CD14-positive monocyte (primary cell): Measurements from ENCODE around the gene SIGLEC14. TPM values are rescaled to one million over a fixed set of nuclear protein-coding genes. Genes with fewer than 3 reads are reported as not detected.

Source experiments
- DNase-seq, 3 donors: peaks; one replicate each; pipeline ENCODE4 v3.0.0-alpha.2; 2011 to 2022
- H2AFZ ChIP-seq: 2 replicates; pipeline ENCODE4 v1.6.0; 2012; ENCODE audit warnings: mild to moderate bottlenecking, low read depth, low read length, inconsistent platforms; ENCODE audit not compliant: insufficient read depth, poor library complexity, severe bottlenecking
- H3K27ac ChIP-seq, 2 donors: 1 replicate in 1 of 2; 2 replicates in 1 of 2; pipeline ENCODE4 v1.5.1; 2012 to 2013; ENCODE audit warnings: low read length in 2 of 2, control low read depth in 1 of 2, inconsistent platforms in 1 of 2, low read depth in 1 of 2, mild to moderate bottlenecking in 1 of 2
- H3K27me3 ChIP-seq, 2 donors: one replicate each; pipeline versions ENCODE4 v1.6.0 to v1.6.1; 2011 to 2013; ENCODE audit warnings: low read length in 2 of 2; ENCODE audit not compliant: control insufficient read depth in 2 of 2, insufficient read depth in 2 of 2
- H3K36me3 ChIP-seq, 2 donors: replicated peaks in 1 of 2; 1 replicate in 1 of 2; 2 replicates in 1 of 2; pipeline versions ENCODE4 v1.5.1 to v1.6.1; 2012 to 2013; ENCODE audit warnings: low read length in 2 of 2, control low read depth in 1 of 2, inconsistent platforms in 1 of 2, mild to moderate bottlenecking in 1 of 2; ENCODE audit not compliant: insufficient read depth in 2 of 2, control insufficient read depth in 1 of 2
- H3K4me1 ChIP-seq, 2 donors: 1 replicate in 1 of 2; 2 replicates in 1 of 2; pipeline versions ENCODE4 v1.5.1 to v1.6.1; 2012 to 2013; ENCODE audit warnings: low read length in 2 of 2, control low read depth in 1 of 2, inconsistent platforms in 1 of 2, mild to moderate bottlenecking in 1 of 2, moderate library complexity in 1 of 2; ENCODE audit not compliant: insufficient read depth in 2 of 2, control insufficient read depth in 1 of 2
- H3K4me2 ChIP-seq: replicated peaks from 2 replicates; pipeline ENCODE3; 2012; ENCODE audit warnings: low read length, moderate library complexity, mild to moderate bottlenecking; ENCODE audit not compliant: poor library complexity, severe bottlenecking; ENCODE audit errors: extremely low read depth
- H3K4me3 ChIP-seq, 3 experiments: fragments of 200-600 bp in 1 of 3; sonication (generic) in 1 of 3; replicated peaks in 1 of 3; 1 replicate in 2 of 3; 2 replicates in 1 of 3; pipeline ENCODE4 v1.5.1; 2011 to 2013; ENCODE audit warnings: low read length in 3 of 3, mild to moderate bottlenecking in 3 of 3, control low read depth in 2 of 3, low read depth in 2 of 3, inconsistent platforms in 1 of 3, moderate library complexity in 1 of 3
- H3K79me2 ChIP-seq: 2 replicates; pipeline ENCODE4 v1.6.0; 2012; ENCODE audit warnings: mild to moderate bottlenecking, control low read depth, inconsistent platforms, low read length, moderate library complexity; ENCODE audit not compliant: insufficient read depth
- H3K9ac ChIP-seq: 2 replicates; pipeline ENCODE4 v1.6.0; 2017; ENCODE audit warnings: low read length, mild to moderate bottlenecking; ENCODE audit not compliant: insufficient read depth, poor library complexity, severe bottlenecking
- H3K9me3 ChIP-seq, 2 donors: replicated peaks in 1 of 2; 1 replicate in 1 of 2; 2 replicates in 1 of 2; pipeline versions ENCODE4 v1.5.1 to v1.6.1; 2012 to 2013; ENCODE audit warnings: low read length in 2 of 2, control low read depth in 1 of 2; ENCODE audit not compliant: control insufficient read depth in 1 of 2, insufficient read depth in 1 of 2
- H4K20me1 ChIP-seq: 2 replicates; pipeline ENCODE4 v1.6.0; 2012; ENCODE audit warnings: mild to moderate bottlenecking, low read length, control low read depth, moderate library complexity; ENCODE audit not compliant: insufficient read depth
- H3K27ac Mint-ChIP-seq, 7 donors: one replicate each; pipeline ENCODE4 v1.8.0; 2020; ENCODE audit warnings: mild to moderate bottlenecking in 7 of 7, mixed read lengths in 7 of 7, moderate library complexity in 6 of 7, inconsistent platforms in 2 of 7
- H3K27me3 Mint-ChIP-seq, 3 donors: one replicate each; pipeline ENCODE4 v1.8.0; 2021 to 2022; ENCODE audit warnings: low read depth in 3 of 3, mild to moderate bottlenecking in 3 of 3, mixed read lengths in 3 of 3, moderate library complexity in 3 of 3, inconsistent platforms in 1 of 3
- H3K36me3 Mint-ChIP-seq, 2 donors: one replicate each; pipeline ENCODE4 v1.8.0; 2020; ENCODE audit warnings: mixed read lengths in 2 of 2, inconsistent platforms in 1 of 2, mild to moderate bottlenecking in 1 of 2
- H3K4me1 Mint-ChIP-seq: one replicate; pipeline ENCODE4 v1.8.0; 2020; ENCODE audit warnings: mild to moderate bottlenecking, mixed read lengths
- H3K4me3 Mint-ChIP-seq, 2 donors: one replicate each; pipeline ENCODE4 v1.8.0; 2020; ENCODE audit warnings: mild to moderate bottlenecking in 2 of 2, mixed read lengths in 2 of 2, moderate library complexity in 1 of 2
- H3K9me3 Mint-ChIP-seq, 7 donors: one replicate each; pipeline ENCODE4 v1.8.0; 2020 to 2022; ENCODE audit warnings: mixed read lengths in 7 of 7, mild to moderate bottlenecking in 6 of 7, moderate library complexity in 6 of 7, inconsistent platforms in 2 of 7
- CTCF ChIP-seq: fragments of 200-600 bp; IDR thresholded peaks from one replicate; pipeline ENCODE4 v1.8.0; 2022; ENCODE audit warnings: antibody characterized with exemption, mild to moderate bottlenecking
- WGBS: methylation state at CpG from one replicate; pipeline ENCODE4 v1.1.5; 2013; ENCODE audit warnings: missing lambda C conversion rate; ENCODE audit not compliant: insufficient coverage; 5-methylcytosine and 5-hydroxymethylcytosine counted together
- intact Hi-C, 2 donors: fragments of 100-400 bp; cut with micrococcal nuclease; formaldehyde crosslinking; loops; one replicate each; pipeline versions ENCODE4 v1.15.0 to v1.15.1; 2023
- polyA plus RNA-seq, 3 donors: library from polyadenylated mRNA; depleted of rRNA in 1 of 3; unstranded in 2 of 3; stranded (reverse) in 1 of 3; fragments of 300-500 nt in 2 of 3; fragments of >200 nt in 1 of 3; fragmentation: Illumina TruSeq in 2 of 3; gene quantifications; 1 replicate in 2 of 3; 2 replicates in 1 of 3; pipeline ENCODE4 v1.2.3, GENCODE V29; 2012 to 2021

The SIGLEC14 gene
- polyA plus RNA-seq, 3 donors, result 63.5 to 129 (median 95.0) TPM

- 100% methylated on average over 2 of the region's 2 CpGs for WGBS
- H3K27me3 Mint-ChIP-seq, result peaks cover 44 to 72% (median 65%) of the 10 kb centered on the region in 3 donors
- peaks cover 7 to 63% of the 10 kb centered on the region in 2 donors for H3K27me3 ChIP-seq
- H3K4me1 ChIP-seq, result peaks cover 18 to 24% of the 10 kb centered on the region in 2 donors
- intact Hi-C loops, result loop anchor here in 1 of 2 donors (5.0 kb wide), 1 partner anchor 33 kb away; no protein-coding TSS in a partner anchor
- peaks cover 0 to 6% of the 10 kb centered on the region in 2 donors for H3K9me3 ChIP-seq
- H2AFZ ChIP-seq, result no peak overlapping the region
- peaks cover 0 to 12% (median 4%) of the 10 kb centered on the region in 7 donors for H3K9me3 Mint-ChIP-seq
- peaks cover 16% of the 10 kb centered on the region for H3K4me1 Mint-ChIP-seq
- DNase-seq, result no peak
- no peaks in the 10 kb centered on the region for H4K20me1 ChIP-seq
- H3K79me2 ChIP-seq, result no peaks in the 10 kb centered on the region
- no peak overlapping the region for H3K4me3 ChIP-seq
- H3K27ac ChIP-seq, result no peak overlapping the region
- peaks cover 0 to 4% of the 10 kb centered on the region in 2 donors for H3K36me3 Mint-ChIP-seq
- H3K27ac Mint-ChIP-seq, result no peak overlapping the region
- H3K4me2 ChIP-seq, result no peak overlapping the region
- peak overlapping the region in 1 of 2 donors; percentile 61 for H3K4me3 Mint-ChIP-seq
- no peak for TF ChIP-seq CTCF
- no peaks in the 10 kb centered on the region for H3K36me3 ChIP-seq
- H3K9ac ChIP-seq, result no peak overlapping the region
These were observed 47.2 kb upstream of the SIGLEC14 start for GRCh38 chr19:51693819-51694218.

- H3K27ac Mint-ChIP-seq, result peak within 1 kb of the TSS in 2 of 7 donors; percentile 3 to 55
- Histone ChIP-seq H2AFZ (no peak within 1 kb of the TSS), H3K4me1 (peaks cover 23 to 29% of the 10 kb centered on the region in 2 donors), H3K36me3 (no peaks in the 10 kb centered on the region), H3K27ac (no peak within 1 kb of the TSS), H3K9ac (no peak within 1 kb of the TSS), H3K79me2 (no peaks in the 10 kb centered on the region), H3K4me2 (no peak within 1 kb of the TSS), H3K9me3 (peaks cover 0 to under 1% of the 10 kb centered on the region in 2 donors), H3K4me3 (no peak within 1 kb of the TSS), H3K27me3 (peaks cover 13 to 63% of the 10 kb centered on the region in 2 donors), H4K20me1 (no peaks in the 10 kb centered on the region)
- peaks cover 0 to 11% (median 4%) of the 10 kb centered on the region in 7 donors for H3K9me3 Mint-ChIP-seq
- DNase-seq, result no peak
- H3K27me3 Mint-ChIP-seq, result peaks cover 50 to 72% (median 68%) of the 10 kb centered on the region in 3 donors
- no peak for TF ChIP-seq CTCF
- peaks cover 3 to 7% of the 10 kb centered on the region in 2 donors for H3K36me3 Mint-ChIP-seq
- intact Hi-C loops, result loop anchor here in 1 of 2 donors (5.0 kb wide), 1 partner anchor 34 kb away; no protein-coding TSS in a partner anchor
- peaks cover 21% of the 10 kb centered on the region for H3K4me1 Mint-ChIP-seq
- H3K4me3 Mint-ChIP-seq, result peak within 1 kb of the TSS; percentile 17 to 61
- WGBS, result 97% methylated on average over 7 of the region's 8 CpGs
These were observed 46.6 kb upstream of the SIGLEC14 start, which contains the start of gene SPACA6 for GRCh38 chr19:51693260-51693659. Gene SPACA6, plus strand, starts transcription at chr19:51693330. Its CDS starts 197 bp downstream, at chr19:51693527.
